Colonic mucosa (tissue), 4 donors: ENCODE measurements around the gene NGEF. TPM values are rescaled to one million over a fixed set of nuclear protein-coding genes. Genes with fewer than 3 reads are reported as not detected.
A peak's percentile ranks its signal among the peaks of the same experiment; 100 is the strongest.

Experiments used
- DNase-seq: peaks from one replicate; pipeline ENCODE4 v3.0.0-alpha.2; 2020
- H3K27ac ChIP-seq: fragments of 200-600 bp; one replicate; pipeline ENCODE4 v1.8.0; 2021
- H3K27me3 ChIP-seq: fragments of 200-600 bp; one replicate; pipeline ENCODE4 v1.8.0; 2021
- H3K36me3 ChIP-seq: fragments of 200-600 bp; one replicate; pipeline ENCODE4 v1.8.0; 2021
- H3K4me1 ChIP-seq: fragments of 200-600 bp; one replicate; pipeline ENCODE4 v1.8.0; 2021; ENCODE audit warnings: mild to moderate bottlenecking
- H3K4me3 ChIP-seq: fragments of 200-600 bp; one replicate; pipeline ENCODE4 v1.8.0; 2021
- H3K9ac ChIP-seq, 2 donors: one replicate each; pipeline ENCODE4 v1.7.0; 2013; ENCODE audit warnings: control low read depth in 2 of 2, low read depth in 2 of 2, low read length in 2 of 2
- H3K9me3 ChIP-seq: fragments of 200-600 bp; one replicate; pipeline ENCODE4 v1.8.0; 2021
- CTCF ChIP-seq: fragments of 200-600 bp; IDR thresholded peaks from one replicate; pipeline ENCODE4 v1.8.0; 2022; ENCODE audit warnings: antibody characterized with exemption, mild to moderate bottlenecking
- intact Hi-C: fragments of 100-400 bp; cut with DNase I; formaldehyde crosslinking; loops from one replicate; pipeline ENCODE4 v1.14.1; 2022
- total RNA-seq, 2 donors: library from RNA; stranded (reverse); fragmentation: NEBNext Ultra II Directional in 1 of 2; extraction: Animal tissue kit (Norgen Biotek cat#: 25700) in 1 of 2; gene quantifications; one replicate each; pipeline ENCODE4 v1.2.1, GENCODE V29; 2021
- donor health status: healthy.
- donor health status: DM: no; HTN: no; CAD: no.
- donor health status: DM: no; HTN: no; CAD: no.

NGEF gene
- total RNA-seq, 2 donors from 2014 or later, result 25.6 to 34.0 TPM

GRCh38 chr2:232984451-232985207 lies 28.4 kb downstream of the NGEF start:
- Histone ChIP-seq H3K27ac (no peak overlapping the region), H3K4me1 (peaks cover 4% of the 10 kb centered on the region), H3K36me3 (no peaks in the 10 kb centered on the region), H3K27me3 (no peaks in the 10 kb centered on the region), H3K9me3 (no peaks in the 10 kb centered on the region), H3K4me3 (no peak overlapping the region), H3K9ac (no peak overlapping the region)
- intact Hi-C loops, result no loop called here
- no peak for DNase-seq
- no peak for TF ChIP-seq CTCF

- no peak for TF ChIP-seq CTCF
- Histone ChIP-seq H3K27me3 (no peaks in the 10 kb centered on the region), H3K36me3 (no peaks in the 10 kb centered on the region), H3K27ac (no peak overlapping the region), H3K9me3 (no peaks in the 10 kb centered on the region), H3K9ac (no peak overlapping the region), H3K4me3 (no peak overlapping the region), H3K4me1 (peaks cover 4% of the 10 kb centered on the region)
- intact Hi-C loops, result no loop called here
- DNase-seq, result no peak
Observed at GRCh38 chr2:232983669-232984140, 29.4 kb downstream of the NGEF start.

GRCh38 chr2:232982926-232983668 lies 30.0 kb downstream of the NGEF start:
- intact Hi-C loops, result no loop called here
- Histone ChIP-seq H3K4me3 (no peak overlapping the region), H3K27me3 (no peaks in the 10 kb centered on the region), H3K36me3 (no peaks in the 10 kb centered on the region), H3K9ac (no peak overlapping the region), H3K4me1 (peaks cover 4% of the 10 kb centered on the region), H3K9me3 (no peaks in the 10 kb centered on the region), H3K27ac (no peak overlapping the region)
- DNase-seq, result peak; percentile 13
- no peak for TF ChIP-seq CTCF

GRCh38 chr2:232981767-232982360 lies 31.2 kb downstream of the NGEF start:
- no peaks in the 10 kb centered on the region for H3K27me3 ChIP-seq
- intact Hi-C loops, result no loop called here
- H3K4me3 ChIP-seq, result no peak overlapping the region
- no peaks in the 10 kb centered on the region for H3K36me3 ChIP-seq
- peak overlapping the region in 1 of 2 donors; percentile 15 for H3K9ac ChIP-seq
- peak overlapping the region; percentile 82 for H3K27ac ChIP-seq
- H3K9me3 ChIP-seq, result no peaks in the 10 kb centered on the region
- H3K4me1 ChIP-seq, result peaks cover 4% of the 10 kb centered on the region
- peak; percentile 24 for DNase-seq
- no peak for TF ChIP-seq CTCF

GRCh38 chr2:232981356-232981755 lies 31.7 kb downstream of the NGEF start:
- Histone ChIP-seq H3K27ac (peak overlapping the region; percentile 82), H3K4me3 (no peak overlapping the region), H3K9me3 (no peaks in the 10 kb centered on the region), H3K9ac (no peak overlapping the region), H3K36me3 (no peaks in the 10 kb centered on the region), H3K4me1 (peaks cover 4% of the 10 kb centered on the region), H3K27me3 (no peaks in the 10 kb centered on the region)
- DNase-seq, result peak; percentile 90
- intact Hi-C loops, result no loop called here
- no peak for TF ChIP-seq CTCF
